Fibroblast of skin of left biceps (primary cell): Measurements from ENCODE around the gene DUSP7.

ENCODE experiments used
- DNase-seq, 2 experiments: peaks; one replicate each; pipeline ENCODE4 v3.0.0-alpha.2; 2013; ENCODE audit warnings: low read depth in 2 of 2

Gene DUSP7

GRCh38 chr3:52029053-52029452 lies 27.3 kb downstream of the DUSP7 start:
- DNase-seq: no peak

GRCh38 chr3:52028572-52028971 lies 27.8 kb downstream of the DUSP7 start:
- DNase-seq: no peak

GRCh38 chr3:52026041-52026440 lies 30.3 kb downstream of the DUSP7 start:
- DNase-seq: no peak

- no peak for DNase-seq
Measured at GRCh38 chr3:52025453-52025852, 30.9 kb downstream of the DUSP7 start.

- no peak for DNase-seq
Measured at GRCh38 chr3:52024765-52025452, 31.5 kb downstream of the DUSP7 start.

- no peak for DNase-seq
Measured at GRCh38 chr3:52023860-52024764, 32.3 kb downstream of the DUSP7 start.

- DNase-seq: no peak
Measured at GRCh38 chr3:52023101-52023770, 33.1 kb downstream of the DUSP7 start.

- no peak for DNase-seq
Measured at GRCh38 chr3:52022323-52023100, 33.9 kb downstream of the DUSP7 start.

- no peak for DNase-seq
Measured at GRCh38 chr3:52021489-52022268, 34.7 kb downstream of the DUSP7 start.

- no peak for DNase-seq
Measured at GRCh38 chr3:52020796-52021195, 35.6 kb downstream of the DUSP7 start.

GRCh38 chr3:52019352-52020080 lies 36.9 kb downstream of the DUSP7 start:
- DNase-seq: no peak

- DNase-seq: no peak
Measured at GRCh38 chr3:52018319-52019000, 37.9 kb downstream of the DUSP7 start.

GRCh38 chr3:52017586-52017985 lies 38.8 kb downstream of the DUSP7 start:
- no peak for DNase-seq

GRCh38 chr3:52015438-52016228 lies 40.7 kb downstream of the DUSP7 start:
- no peak for DNase-seq

- DNase-seq: no peak
Measured at GRCh38 chr3:52014613-52015012, 41.8 kb downstream of the DUSP7 start.

GRCh38 chr3:52013802-52014598 lies 42.4 kb downstream of the DUSP7 start:
- DNase-seq: no peak

GRCh38 chr3:52012699-52013098 lies 43.7 kb downstream of the DUSP7 start:
- no peak for DNase-seq

- no peak for DNase-seq
Measured at GRCh38 chr3:52010431-52010830, 45.9 kb downstream of the DUSP7 start.
